ENCODE results near the gene SETD3. TPM values are rescaled to one million over a fixed set of nuclear protein-coding genes. Genes with fewer than 3 reads are reported as not detected.

Gene SETD3
- polyA plus RNA-seq, 1 donor (not counting 4 experiments of a cell fraction or from before 2014, with no cell fraction given) = 48.1 TPM

DNA sequence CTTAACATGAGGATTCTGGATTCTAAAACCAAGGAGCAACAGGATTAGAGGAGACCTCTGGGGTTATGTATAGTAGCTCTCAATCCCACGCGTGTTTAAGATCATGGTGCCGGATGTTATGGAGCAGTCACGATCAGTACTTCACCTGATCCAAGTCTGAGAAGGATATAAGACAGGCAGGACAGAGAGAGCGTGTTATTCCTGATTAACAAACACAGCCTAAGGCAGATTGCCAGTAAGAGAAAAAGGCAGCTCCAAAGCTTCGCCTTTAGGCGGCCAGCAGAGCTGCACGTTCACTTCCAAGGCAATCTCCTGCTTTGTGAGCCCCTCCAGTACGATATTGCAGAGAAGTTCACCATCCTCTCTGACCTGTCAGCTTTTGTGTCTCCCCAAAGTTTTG, 5.5 kb downstream of the SETD3 start:
- Histone ChIP-seq H3K4me2 (ENCODE audit: control insufficient read depth, extremely low read depth, insufficient read depth, low read depth, low read length) (peak overlapping the region; percentile 65), H3K27me3 (ENCODE audit: control insufficient read depth, extremely low read depth, insufficient read depth, low read length) (no peaks in the 10 kb centered on the region), H3K27ac (ENCODE audit: control insufficient read depth, insufficient read depth, low read length) (peak overlapping the region; percentile 30), H3K9me3 (ENCODE audit: control insufficient read depth, low read depth, low read length) (no peaks in the 10 kb centered on the region), H3K9ac (ENCODE audit: control insufficient read depth, extremely low read depth, insufficient read depth, low read length) (peak overlapping the region; percentile 45), H2AFZ (ENCODE audit: control insufficient read depth, low read length) (no peak overlapping the region), H4K20me1 (ENCODE audit: control insufficient read depth, extremely low read depth, insufficient read depth, low read length) (peaks cover 4% of the 10 kb centered on the region), H3K79me2 (ENCODE audit: control insufficient read depth, insufficient read depth, low read length) (peaks cover 97% of the 10 kb centered on the region), H3K36me3 (ENCODE audit: control insufficient read depth in 2 of 2, extremely low read depth in 1 of 2, insufficient read depth in 2 of 2, low read length in 2 of 2) (no peaks in the 10 kb centered on the region), H3K4me1 (ENCODE audit: control insufficient read depth, extremely low read depth, insufficient read depth, low read length) (peaks cover 27% of the 10 kb centered on the region), H3K4me3 (ENCODE audit: control insufficient read depth in 2 of 3, extremely low read depth in 1 of 3, insufficient read depth in 2 of 3, low read depth in 1 of 3, low read length in 3 of 3) (peak overlapping the region in 1 of 3 experiments; percentile 28), H3K9me1 (ENCODE audit: control insufficient read depth, extremely low read depth, insufficient read depth, low read length) (no peaks in the 10 kb centered on the region)
- dilution Hi-C loops (cut with MboI; ENCODE audit: extremely low pct_ligation_motif_present, low sequenced_read_pairs) = no loop called here
- FAIRE-seq = peak; percentile 76
- no peak for DNase-seq (ENCODE audit: low read depth, low spot score)
- TF ChIP-seq, protein P1, sequence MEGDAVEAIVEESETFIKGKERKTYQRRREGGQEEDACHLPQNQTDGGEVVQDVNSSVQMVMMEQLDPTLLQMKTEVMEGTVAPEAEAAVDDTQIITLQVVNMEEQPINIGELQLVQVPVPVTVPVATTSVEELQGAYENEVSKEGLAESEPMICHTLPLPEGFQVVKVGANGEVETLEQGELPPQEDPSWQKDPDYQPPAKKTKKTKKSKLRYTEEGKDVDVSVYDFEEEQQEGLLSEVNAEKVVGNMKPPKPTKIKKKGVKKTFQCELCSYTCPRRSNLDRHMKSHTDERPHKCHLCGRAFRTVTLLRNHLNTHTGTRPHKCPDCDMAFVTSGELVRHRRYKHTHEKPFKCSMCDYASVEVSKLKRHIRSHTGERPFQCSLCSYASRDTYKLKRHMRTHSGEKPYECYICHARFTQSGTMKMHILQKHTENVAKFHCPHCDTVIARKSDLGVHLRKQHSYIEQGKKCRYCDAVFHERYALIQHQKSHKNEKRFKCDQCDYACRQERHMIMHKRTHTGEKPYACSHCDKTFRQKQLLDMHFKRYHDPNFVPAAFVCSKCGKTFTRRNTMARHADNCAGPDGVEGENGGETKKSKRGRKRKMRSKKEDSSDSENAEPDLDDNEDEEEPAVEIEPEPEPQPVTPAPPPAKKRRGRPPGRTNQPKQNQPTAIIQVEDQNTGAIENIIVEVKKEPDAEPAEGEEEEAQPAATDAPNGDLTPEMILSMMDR (optimal IDR thresholded peaks at IDR 0.05 in 1 of 3, IDR thresholded peaks at IDR 0.05 in 1 of 3, conservative IDR thresholded peaks at IDR 0.05 in 1 of 3; ENCODE audit: extremely low read depth in 1 of 3, insufficient read depth in 2 of 3, low read length in 3 of 3) = peak in 2 of 3 experiments; percentile 18 to 44
- no peak for TF ChIP-seq EZH2 (IDR thresholded peaks at IDR 0.05; ENCODE audit: low read length)

DNA sequence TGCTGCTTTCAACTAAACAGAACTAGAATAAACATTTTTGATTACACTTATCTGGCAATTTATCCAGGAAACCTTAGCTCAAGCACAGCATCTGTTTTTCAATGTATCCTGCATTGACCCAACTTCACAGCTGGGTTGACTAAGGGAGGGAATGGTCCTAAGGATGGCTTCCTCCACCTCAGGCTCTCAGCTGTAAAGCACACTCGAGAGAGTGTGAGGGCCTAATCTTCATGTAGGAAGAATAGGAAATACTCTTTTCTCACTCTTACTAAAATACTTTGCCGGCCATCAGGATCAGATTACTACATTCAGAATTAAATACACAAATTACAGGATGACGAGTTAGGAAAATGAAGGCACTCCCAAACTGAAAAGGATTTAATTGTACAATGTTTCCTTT, 7.2 kb downstream of the SETD3 start:
- Histone ChIP-seq H3K4me3 (ENCODE audit: control insufficient read depth in 2 of 3, extremely low read depth in 1 of 3, insufficient read depth in 2 of 3, low read depth in 1 of 3, low read length in 3 of 3) (no peak overlapping the region), H3K9ac (ENCODE audit: control insufficient read depth, extremely low read depth, insufficient read depth, low read length) (no peak overlapping the region), H3K4me1 (ENCODE audit: control insufficient read depth, extremely low read depth, insufficient read depth, low read length) (peaks cover 19% of the 10 kb centered on the region), H3K4me2 (ENCODE audit: control insufficient read depth, extremely low read depth, insufficient read depth, low read depth, low read length) (peak overlapping the region; percentile 13), H2AFZ (ENCODE audit: control insufficient read depth, low read length) (no peak overlapping the region), H3K9me1 (ENCODE audit: control insufficient read depth, extremely low read depth, insufficient read depth, low read length) (no peaks in the 10 kb centered on the region), H3K27ac (ENCODE audit: control insufficient read depth, insufficient read depth, low read length) (peak overlapping the region; percentile 2), H4K20me1 (ENCODE audit: control insufficient read depth, extremely low read depth, insufficient read depth, low read length) (peaks cover 4% of the 10 kb centered on the region), H3K79me2 (ENCODE audit: control insufficient read depth, insufficient read depth, low read length) (peaks cover 97% of the 10 kb centered on the region), H3K36me3 (ENCODE audit: control insufficient read depth in 2 of 2, extremely low read depth in 1 of 2, insufficient read depth in 2 of 2, low read length in 2 of 2) (no peaks in the 10 kb centered on the region), H3K27me3 (ENCODE audit: control insufficient read depth, extremely low read depth, insufficient read depth, low read length) (no peaks in the 10 kb centered on the region), H3K9me3 (ENCODE audit: control insufficient read depth, low read depth, low read length) (no peaks in the 10 kb centered on the region)
- dilution Hi-C loops (cut with MboI; ENCODE audit: extremely low pct_ligation_motif_present, low sequenced_read_pairs) = no loop called here
- TF ChIP-seq EZH2 (IDR thresholded peaks at IDR 0.05; ENCODE audit: low read length) = no peak
- TF ChIP-seq, protein P1 (optimal IDR thresholded peaks at IDR 0.05 in 1 of 3, IDR thresholded peaks at IDR 0.05 in 1 of 3, conservative IDR thresholded peaks at IDR 0.05 in 1 of 3; ENCODE audit: extremely low read depth in 1 of 3, insufficient read depth in 2 of 3, low read length in 3 of 3) = no peak
- FAIRE-seq = no peak
- no peak for DNase-seq (ENCODE audit: low read depth, low spot score)

Measured in keratinocyte (primary cell).